GM15510 (cell line): Measurements from ENCODE around the gene SMAD6.

ENCODE experiments used
- POLR2A ChIP-seq: IDR thresholded peaks from 3 replicates; pipeline ENCODE4 v1.6.1; 2011; ENCODE audit warnings: borderline replicate concordance; ENCODE audit not compliant: insufficient read length; ENCODE audit errors: extremely low read depth

Gene SMAD6

GRCh38 chr15:66702035-66702786, at the start of gene SMAD6:
TSS of gene SMAD6 (plus strand) at chr15:66702236. CDS start at chr15:66703259, 1,023 bp downstream.
- TF ChIP-seq POLR2A: no peak

GRCh38 chr15:66652806-66653205, 49.2 kb upstream of the SMAD6 start:
- TF ChIP-seq POLR2A: no peak

GRCh38 chr15:66653398-66653797, 48.6 kb upstream of the SMAD6 start:
- TF ChIP-seq POLR2A: no peak

GRCh38 chr15:66653852-66654251, 48.2 kb upstream of the SMAD6 start:
- no peak for TF ChIP-seq POLR2A

- TF ChIP-seq POLR2A: no peak
Observed at GRCh38 chr15:66654361-66654738, 47.7 kb upstream of the SMAD6 start.

- no peak for TF ChIP-seq POLR2A
Observed at GRCh38 chr15:66654739-66655375, 47.2 kb upstream of the SMAD6 start.

- no peak for TF ChIP-seq POLR2A
Observed at GRCh38 chr15:66655511-66655910, 46.5 kb upstream of the SMAD6 start.

GRCh38 chr15:66655997-66656396, 46.0 kb upstream of the SMAD6 start:
- TF ChIP-seq POLR2A: no peak

- TF ChIP-seq POLR2A: no peak
Observed at GRCh38 chr15:66657185-66658020, 44.6 kb upstream of the SMAD6 start.

GRCh38 chr15:66658044-66658443, 44.0 kb upstream of the SMAD6 start:
- no peak for TF ChIP-seq POLR2A

- no peak for TF ChIP-seq POLR2A
Observed at GRCh38 chr15:66658855-66659254, 43.2 kb upstream of the SMAD6 start.

- no peak for TF ChIP-seq POLR2A
Observed at GRCh38 chr15:66659384-66659783, 42.7 kb upstream of the SMAD6 start.

GRCh38 chr15:66661432-66662096, 40.5 kb upstream of the SMAD6 start:
- TF ChIP-seq POLR2A: no peak

GRCh38 chr15:66662522-66662921, 39.5 kb upstream of the SMAD6 start:
- TF ChIP-seq POLR2A: no peak

GRCh38 chr15:66663664-66664063, 38.4 kb upstream of the SMAD6 start:
- no peak for TF ChIP-seq POLR2A
